AG08395 (cell line): ENCODE data around the gene TMEM26.
A peak's percentile ranks its signal among the peaks of the same experiment; 100 is the strongest.

Source experiments
- DNase-seq: peaks from one replicate; pipeline ENCODE4 v3.0.0; 2012; ENCODE audit warnings: mixed read lengths, low spot score

TMEM26 gene

GRCh38 chr10:61458031-61458430, 4.8 kb upstream of the TMEM26 start:
- no peak for DNase-seq

- peak; percentile 21 for DNase-seq
These were observed 3.1 kb upstream of the TMEM26 start for GRCh38 chr10:61456095-61456789.

- no peak for DNase-seq
These were observed 2.5 kb upstream of the TMEM26 start for GRCh38 chr10:61455656-61456055.

GRCh38 chr10:61454541-61454940, 1.4 kb upstream of the TMEM26 start:
- DNase-seq: no peak

GRCh38 chr10:61452151-61452651, 980 bp downstream of the TMEM26 start:
- DNase-seq: no peak

- no peak for DNase-seq
These were observed 1.8 kb downstream of the TMEM26 start for GRCh38 chr10:61451357-61451756.

GRCh38 chr10:61448841-61449600, 4.2 kb downstream of the TMEM26 start:
- DNase-seq: no peak

- DNase-seq: no peak
These were observed 5.1 kb downstream of the TMEM26 start for GRCh38 chr10:61448091-61448490.

- DNase-seq: no peak
These were observed 14.0 kb downstream of the TMEM26 start for GRCh38 chr10:61439058-61439609.

- peak; percentile 12 for DNase-seq
These were observed 14.8 kb downstream of the TMEM26 start for GRCh38 chr10:61438141-61438988.

GRCh38 chr10:61423178-61423577, 30.0 kb downstream of the TMEM26 start:
- DNase-seq: no peak

GRCh38 chr10:61417661-61418060, 35.5 kb downstream of the TMEM26 start:
- DNase-seq: no peak

GRCh38 chr10:61415824-61416223, 37.4 kb downstream of the TMEM26 start:
- DNase-seq: no peak

- DNase-seq: no peak
These were observed 41.5 kb downstream of the TMEM26 start for GRCh38 chr10:61411706-61412105.

GRCh38 chr10:61410353-61411070, 42.7 kb downstream of the TMEM26 start:
- no peak for DNase-seq

GRCh38 chr10:61409157-61409556, 44.0 kb downstream of the TMEM26 start:
- no peak for DNase-seq

GRCh38 chr10:61408105-61408504, 45.1 kb downstream of the TMEM26 start:
- DNase-seq: no peak

- DNase-seq: no peak
These were observed 46.4 kb downstream of the TMEM26 start for GRCh38 chr10:61406736-61407135.

- no peak for DNase-seq
These were observed 46.9 kb downstream of the TMEM26 start for GRCh38 chr10:61406242-61406641.

GRCh38 chr10:61404751-61405150, 48.4 kb downstream of the TMEM26 start:
- peak; percentile 25 for DNase-seq

GRCh38 chr10:61400524-61400923, 52.7 kb downstream of the TMEM26 start:
- DNase-seq: no peak
